ENCODE results near the gene SND1.

DNA sequence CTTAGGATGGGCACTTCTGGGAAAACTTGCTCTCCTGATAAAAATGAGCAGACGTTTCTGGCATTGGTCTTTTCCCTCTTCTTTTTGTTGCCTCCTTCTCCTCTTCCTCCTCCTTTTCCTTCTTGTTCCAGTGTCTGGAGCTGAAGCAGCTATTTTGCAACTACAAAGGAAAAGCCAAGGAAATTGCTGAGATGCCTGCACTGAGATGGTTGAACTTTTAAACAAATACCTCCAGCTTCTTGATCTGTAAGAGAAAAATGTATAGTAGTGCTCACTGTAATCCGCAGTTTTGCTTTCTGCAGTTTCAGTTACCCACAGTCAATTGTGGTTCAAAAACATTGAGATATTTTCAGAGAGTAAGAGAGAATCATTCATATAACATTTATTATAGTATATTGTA lies 7.5 kb upstream of the SND1 start:
- no peak for TF ChIP-seq ZNF8 (CRISPR knock-in tag; IDR thresholded peaks at IDR 0.05)
- no peak for TF ChIP-seq ZNF70 (CRISPR knock-in tag; IDR thresholded peaks at IDR 0.05)
